HTR-8/SVneo (cell line): ENCODE measurements around the gene SP8.
"Not testable (repeated sequence)": the region's sequence is repeated elsewhere in the genome, so short reads cannot be mapped to it uniquely, and the experiment has no call there.

Source experiments
- DNase-seq: peaks from one replicate; pipeline ENCODE4 v3.0.0; 2011; ENCODE audit warnings: low spot score, mixed read lengths; ENCODE audit not compliant: insufficient read length
- FAIRE-seq: peaks from 2 replicates; lab custom pipeline; 2011; peaks lifted over from hg19 to GRCh38; lab: Jason Lieb, UNC

SP8 gene

GRCh38 chr7:20786779-20787659, at the start of gene SP8:
Gene SP8 (minus strand): TSS chr7:20786886. CDS start chr7:20786798, 88 bp downstream.
- FAIRE-seq (no peak), DNase-seq (no peak)

- not testable (repeated sequence) for FAIRE-seq, DNase-seq
These were observed 49.7 kb upstream of the SP8 start for GRCh38 chr7:20836424-20836823.

GRCh38 chr7:20835111-20835750, 48.5 kb upstream of the SP8 start:
- DNase-seq (no peak), FAIRE-seq (no peak)

GRCh38 chr7:20834656-20835055, 48.0 kb upstream of the SP8 start:
- no peak for FAIRE-seq
- no peak for DNase-seq

- FAIRE-seq (no peak), DNase-seq (no peak)
These were observed 45.3 kb upstream of the SP8 start for GRCh38 chr7:20831956-20832355.

GRCh38 chr7:20831451-20831850, 44.8 kb upstream of the SP8 start:
- FAIRE-seq, result no peak
- no peak for DNase-seq

GRCh38 chr7:20828947-20829346, 42.3 kb upstream of the SP8 start:
- FAIRE-seq, result no peak
- DNase-seq, result no peak

GRCh38 chr7:20827172-20827571, 40.5 kb upstream of the SP8 start:
- no peak for DNase-seq
- no peak for FAIRE-seq

GRCh38 chr7:20826243-20826642, 39.6 kb upstream of the SP8 start:
- FAIRE-seq (no peak), DNase-seq (no peak)

GRCh38 chr7:20825555-20825954, 38.9 kb upstream of the SP8 start:
- DNase-seq (no peak), FAIRE-seq (no peak)

- not testable (repeated sequence) for FAIRE-seq, DNase-seq
These were observed 34.7 kb upstream of the SP8 start for GRCh38 chr7:20821390-20821789.

- no peak for DNase-seq
- FAIRE-seq, result no peak
These were observed 29.8 kb upstream of the SP8 start for GRCh38 chr7:20816372-20816959.

- DNase-seq (no peak), FAIRE-seq (no peak)
These were observed 17.7 kb upstream of the SP8 start for GRCh38 chr7:20804345-20804744.

- FAIRE-seq (no peak), DNase-seq (no peak)
These were observed 13.1 kb upstream of the SP8 start for GRCh38 chr7:20799566-20800366.

- no peak for DNase-seq
- no peak for FAIRE-seq
These were observed 12.0 kb upstream of the SP8 start for GRCh38 chr7:20798694-20799121.

- FAIRE-seq, result no peak
- peak; percentile 46 for DNase-seq
These were observed 11.5 kb upstream of the SP8 start for GRCh38 chr7:20798081-20798693.

GRCh38 chr7:20797462-20798080, 10.9 kb upstream of the SP8 start:
- DNase-seq (no peak), FAIRE-seq (peak; percentile 68)

GRCh38 chr7:20797042-20797461, 10.4 kb upstream of the SP8 start:
- DNase-seq (no peak), FAIRE-seq (no peak)

- DNase-seq, result no peak
These were observed 9.8 kb upstream of the SP8 start for GRCh38 chr7:20796500-20796899.

More at GRCh38 chr7:20796500-20796899, 9.8 kb upstream of the SP8 start:
- no peak for FAIRE-seq
